ENCODE data around the gene PUSL1.

PUSL1 gene

GRCh38 chr1:1351511-1352427 is 43.4 kb downstream of the PUSL1 start:
- Histone ChIP-seq H3K27ac (ENCODE audit: low read depth, low read length) (no peak overlapping the region), H3K27me3 (ENCODE audit: control insufficient read depth, low read length) (peaks cover 13% of the 10 kb centered on the region), H3K4me1 (ENCODE audit: control insufficient read depth, low read length) (peaks cover 8% of the 10 kb centered on the region), H3K9me2 (replicated peaks; ENCODE audit: control insufficient read depth, low read length) (no peaks in the 10 kb centered on the region), H3K4me2 (ENCODE audit: low read length) (no peak overlapping the region), H3K36me3 (ENCODE audit: control insufficient read depth, low read length) (no peaks in the 10 kb centered on the region), H3K9me3 (ENCODE audit: control insufficient read depth, insufficient read depth, low read length) (no peaks in the 10 kb centered on the region), H3K79me2 (ENCODE audit: control insufficient read depth, low read length) (peaks cover 21% of the 10 kb centered on the region), H4K20me1 (ENCODE audit: control insufficient read depth, insufficient read depth, low read depth, low read length) (no peaks in the 10 kb centered on the region), H3K4me3 (ENCODE audit: low read length) (no peak overlapping the region), H3F3A (ENCODE audit: control insufficient read depth, insufficient read depth) (no peaks in the 10 kb centered on the region; the same call in 1 of the 2 replicates)
- TF ChIP-seq, protein P1, sequence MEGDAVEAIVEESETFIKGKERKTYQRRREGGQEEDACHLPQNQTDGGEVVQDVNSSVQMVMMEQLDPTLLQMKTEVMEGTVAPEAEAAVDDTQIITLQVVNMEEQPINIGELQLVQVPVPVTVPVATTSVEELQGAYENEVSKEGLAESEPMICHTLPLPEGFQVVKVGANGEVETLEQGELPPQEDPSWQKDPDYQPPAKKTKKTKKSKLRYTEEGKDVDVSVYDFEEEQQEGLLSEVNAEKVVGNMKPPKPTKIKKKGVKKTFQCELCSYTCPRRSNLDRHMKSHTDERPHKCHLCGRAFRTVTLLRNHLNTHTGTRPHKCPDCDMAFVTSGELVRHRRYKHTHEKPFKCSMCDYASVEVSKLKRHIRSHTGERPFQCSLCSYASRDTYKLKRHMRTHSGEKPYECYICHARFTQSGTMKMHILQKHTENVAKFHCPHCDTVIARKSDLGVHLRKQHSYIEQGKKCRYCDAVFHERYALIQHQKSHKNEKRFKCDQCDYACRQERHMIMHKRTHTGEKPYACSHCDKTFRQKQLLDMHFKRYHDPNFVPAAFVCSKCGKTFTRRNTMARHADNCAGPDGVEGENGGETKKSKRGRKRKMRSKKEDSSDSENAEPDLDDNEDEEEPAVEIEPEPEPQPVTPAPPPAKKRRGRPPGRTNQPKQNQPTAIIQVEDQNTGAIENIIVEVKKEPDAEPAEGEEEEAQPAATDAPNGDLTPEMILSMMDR (IDR thresholded peaks at IDR 0.05; ENCODE audit: low read depth, low read length, poor library complexity, severe bottlenecking), result no peak
- TF ChIP-seq EZH2phosphoT487 (IDR thresholded peaks at IDR 0.05; ENCODE audit: borderline replicate concordance, low read length), result no peak

DNA sequence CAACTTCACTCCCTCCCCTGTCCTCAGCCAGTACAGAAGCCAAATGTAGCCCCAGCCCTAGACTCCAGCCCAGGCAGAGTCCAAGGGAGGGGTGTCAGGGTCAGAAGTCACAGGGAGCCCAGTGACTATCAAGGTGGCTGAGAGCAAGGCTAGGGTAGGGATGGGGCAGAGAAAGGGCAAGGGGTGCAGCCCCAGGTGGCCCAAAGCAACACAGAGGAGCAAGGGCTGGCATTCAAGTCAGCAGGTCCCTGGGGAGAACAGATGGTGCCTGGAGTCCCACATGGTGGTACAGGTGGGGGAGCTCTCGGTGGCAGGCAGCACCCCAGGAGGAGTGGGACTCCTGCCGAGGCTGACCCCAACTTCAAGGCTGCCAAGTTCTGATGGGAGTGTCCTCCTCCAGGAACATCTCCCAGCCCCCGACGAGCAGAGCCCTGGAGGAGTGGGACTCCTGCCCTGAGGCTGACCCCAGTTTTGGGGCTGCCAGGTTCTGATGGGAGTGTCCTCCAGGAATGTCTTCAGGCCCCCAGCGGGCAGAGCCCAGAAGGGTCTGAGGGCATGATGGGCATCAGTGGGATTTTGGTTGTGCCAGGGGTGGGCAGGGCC is 44.5 kb downstream of the PUSL1 start:
- peaks cover 10% of the 10 kb centered on the region for H3K79me2 ChIP-seq (ENCODE audit: control insufficient read depth, low read length)
- TF ChIP-seq EZH2phosphoT487 (IDR thresholded peaks at IDR 0.05; ENCODE audit: borderline replicate concordance, low read length), result no peak
- TF ChIP-seq, protein P1 (IDR thresholded peaks at IDR 0.05; ENCODE audit: low read depth, low read length, poor library complexity, severe bottlenecking), result no peak

GRCh38 chr1:1353389-1354151 is 45.2 kb downstream of the PUSL1 start:
- Histone ChIP-seq H3K36me3 (ENCODE audit: control insufficient read depth, low read length) (no peaks in the 10 kb centered on the region), H3K4me3 (ENCODE audit: low read length) (no peak overlapping the region), H3K9me2 (replicated peaks; ENCODE audit: control insufficient read depth, low read length) (no peaks in the 10 kb centered on the region), H3K27me3 (ENCODE audit: control insufficient read depth, low read length) (peaks cover 22% of the 10 kb centered on the region), H3K4me1 (ENCODE audit: control insufficient read depth, low read length) (no peaks in the 10 kb centered on the region), H3K79me2 (ENCODE audit: control insufficient read depth, low read length) (peaks cover 3% of the 10 kb centered on the region), H3F3A (ENCODE audit: control insufficient read depth, insufficient read depth) (no peaks in the 10 kb centered on the region; the same call in 1 of the 2 replicates), H3K9me3 (ENCODE audit: control insufficient read depth, insufficient read depth, low read length) (no peaks in the 10 kb centered on the region), H3K4me2 (ENCODE audit: low read length) (no peak overlapping the region), H3K27ac (ENCODE audit: low read depth, low read length) (no peak overlapping the region), H4K20me1 (ENCODE audit: control insufficient read depth, insufficient read depth, low read depth, low read length) (no peaks in the 10 kb centered on the region)
- TF ChIP-seq, protein P1 (IDR thresholded peaks at IDR 0.05; ENCODE audit: low read depth, low read length, poor library complexity, severe bottlenecking), result no peak
- TF ChIP-seq EZH2phosphoT487 (IDR thresholded peaks at IDR 0.05; ENCODE audit: borderline replicate concordance, low read length), result no peak

More for the DNA sequence above, 44.5 kb downstream of the PUSL1 start:
- no peaks in the 10 kb centered on the region; the same call in 1 of the 2 replicates for H3F3A ChIP-seq (ENCODE audit: control insufficient read depth, insufficient read depth)
- no peak overlapping the region for H3K4me3 ChIP-seq (ENCODE audit: low read length)
- no peak overlapping the region for H3K27ac ChIP-seq (ENCODE audit: low read depth, low read length)
- H3K36me3 ChIP-seq (ENCODE audit: control insufficient read depth, low read length), result no peaks in the 10 kb centered on the region
- H3K27me3 ChIP-seq (ENCODE audit: control insufficient read depth, low read length), result peaks cover 16% of the 10 kb centered on the region
- H3K9me3 ChIP-seq (ENCODE audit: control insufficient read depth, insufficient read depth, low read length), result no peaks in the 10 kb centered on the region
- H3K9me2 ChIP-seq (replicated peaks; ENCODE audit: control insufficient read depth, low read length), result no peaks in the 10 kb centered on the region
- H4K20me1 ChIP-seq (ENCODE audit: control insufficient read depth, insufficient read depth, low read depth, low read length), result no peaks in the 10 kb centered on the region
- H3K4me1 ChIP-seq (ENCODE audit: control insufficient read depth, low read length), result peaks cover 5% of the 10 kb centered on the region
- H3K4me2 ChIP-seq (ENCODE audit: low read length), result no peak overlapping the region

Data from DOHH2 (cell line).